Stimulated activated CD4-positive, alpha-beta T cell treated with anti-CD3 and anti-CD28 coated beads, Interleukin-2, amount 100 ng/mL, for 48 hours (primary cell): Measurements from ENCODE around the gene HGS.
A peak's percentile ranks its signal among the peaks of the same experiment; 100 is the strongest.

Source experiments
- DNase-seq, 2 donors: peaks; one replicate each; pipeline ENCODE4 v3.0.0-alpha.2; 2020

Gene HGS

GRCh38 chr17:81687770-81688541, 4.1 kb downstream of the HGS start:
- no peak for DNase-seq

GRCh38 chr17:81688616-81689015, 4.8 kb downstream of the HGS start:
- DNase-seq: no peak

GRCh38 chr17:81690066-81690465, 6.3 kb downstream of the HGS start:
- no peak for DNase-seq

DNA sequence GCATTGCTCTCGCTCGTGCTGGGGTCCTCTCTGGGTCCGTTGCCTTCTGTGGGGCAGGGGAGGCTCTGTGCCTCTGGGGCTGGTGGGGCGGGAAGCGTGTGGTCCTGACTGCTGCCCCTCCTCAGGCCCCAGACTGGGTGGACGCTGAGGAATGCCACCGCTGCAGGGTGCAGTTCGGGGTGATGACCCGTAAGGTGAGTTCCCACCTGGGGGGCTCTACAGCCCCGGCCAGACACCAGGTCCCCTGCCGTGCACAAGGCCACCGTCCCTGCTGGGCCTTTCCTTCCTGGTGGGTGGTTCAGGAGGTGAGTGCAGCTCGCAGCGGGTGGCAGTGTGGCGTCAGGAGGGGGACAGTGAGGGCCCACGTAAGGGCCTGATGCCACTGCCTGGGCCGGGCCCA, 6.7 kb downstream of the HGS start:
- DNase-seq: no peak

- DNase-seq: no peak
Measured at GRCh38 chr17:81691196-81691595, 7.4 kb downstream of the HGS start.

DNA sequence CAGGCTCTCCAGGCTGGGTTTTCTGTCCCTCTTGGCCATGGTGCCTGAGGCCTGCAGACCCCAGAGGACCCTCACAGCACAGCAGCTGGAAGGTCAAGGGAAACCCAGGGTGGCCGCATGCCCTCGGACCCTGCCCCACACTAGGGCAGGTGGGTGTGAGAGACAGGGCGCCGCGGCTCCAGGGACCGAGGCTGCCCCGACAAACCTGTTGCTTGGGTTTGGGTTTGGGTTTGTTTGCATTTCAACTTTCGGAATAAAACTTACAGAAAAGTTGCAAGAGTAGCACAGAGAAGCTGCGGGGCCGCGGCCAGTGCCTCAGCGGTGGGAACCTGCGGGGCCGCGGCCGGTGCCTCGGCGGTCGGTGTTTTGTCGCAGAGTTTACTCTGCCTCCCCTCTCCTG, 7.8 kb downstream of the HGS start:
- DNase-seq: no peak

DNA sequence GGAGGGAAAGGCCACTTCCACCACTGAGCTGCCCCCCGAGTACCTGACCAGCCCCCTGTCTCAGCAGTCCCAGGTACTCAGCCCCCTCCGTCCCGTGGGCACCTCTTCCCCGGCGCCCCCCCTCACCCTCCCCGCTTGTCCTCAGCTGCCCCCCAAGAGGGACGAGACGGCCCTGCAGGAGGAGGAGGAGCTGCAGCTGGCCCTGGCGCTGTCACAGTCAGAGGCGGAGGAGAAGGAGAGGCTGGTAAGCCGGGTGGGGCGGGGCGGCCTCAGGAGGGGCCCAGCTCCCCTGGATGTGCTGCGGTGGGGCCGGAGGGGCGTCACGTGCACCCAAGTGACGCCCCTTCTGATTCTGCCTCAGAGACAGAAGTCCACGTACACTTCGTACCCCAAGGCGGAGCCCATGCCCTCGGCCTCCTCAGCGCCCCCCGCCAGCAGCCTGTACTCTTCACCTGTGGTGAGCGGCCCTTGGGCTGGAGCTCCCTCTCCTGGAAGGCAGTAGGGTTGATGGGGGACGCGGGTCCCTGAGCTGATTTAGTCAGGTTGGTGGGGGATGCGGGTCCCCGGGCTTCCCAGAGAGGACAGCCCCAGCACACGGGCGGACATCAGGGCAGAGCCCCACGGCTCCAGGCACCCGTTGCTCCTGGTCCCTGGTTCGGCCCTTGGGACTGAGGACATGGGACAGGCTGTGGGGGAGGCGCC, 9.8 kb downstream of the HGS start:
- no peak for DNase-seq

DNA sequence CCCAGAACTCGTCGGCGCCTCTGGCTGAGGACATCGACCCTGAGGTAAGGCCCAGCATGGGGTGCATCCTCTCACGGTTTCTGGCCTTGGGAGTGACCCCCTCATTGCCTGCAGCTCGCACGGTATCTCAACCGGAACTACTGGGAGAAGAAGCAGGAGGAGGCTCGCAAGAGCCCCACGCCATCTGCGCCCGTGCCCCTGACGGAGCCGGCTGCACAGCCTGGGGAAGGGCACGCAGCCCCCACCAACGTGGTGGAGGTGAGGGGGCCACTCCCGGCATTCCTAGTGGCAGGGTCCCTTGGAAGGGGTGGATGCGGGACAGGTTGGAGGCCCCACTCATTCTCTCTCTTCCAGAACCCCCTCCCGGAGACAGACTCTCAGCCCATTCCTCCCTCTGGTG, 11.0 kb downstream of the HGS start:
- DNase-seq: no peak

DNA sequence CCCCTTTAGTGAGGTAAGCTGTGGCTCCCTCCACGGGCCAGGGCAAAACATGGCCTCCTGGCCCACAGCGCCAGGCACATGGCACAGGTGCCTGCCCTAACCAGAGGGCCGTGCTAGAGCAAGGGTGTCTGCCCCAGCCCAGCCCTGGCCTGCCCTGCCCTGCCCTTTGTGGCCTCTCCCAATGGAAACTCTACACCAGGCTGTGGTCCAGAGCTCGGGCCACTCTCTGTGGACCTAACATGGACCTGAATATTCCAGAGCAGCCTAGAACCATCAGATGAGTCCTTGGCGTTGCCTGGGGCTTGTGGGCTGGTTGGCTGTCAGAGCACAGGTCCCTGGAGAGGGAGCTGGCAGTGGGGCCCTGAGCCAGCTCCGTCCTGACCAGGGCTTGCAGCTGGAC, 11.4 kb downstream of the HGS start:
- DNase-seq: no peak

- DNase-seq: no peak
Measured at GRCh38 chr17:81695801-81696200, 12.0 kb downstream of the HGS start.

DNA sequence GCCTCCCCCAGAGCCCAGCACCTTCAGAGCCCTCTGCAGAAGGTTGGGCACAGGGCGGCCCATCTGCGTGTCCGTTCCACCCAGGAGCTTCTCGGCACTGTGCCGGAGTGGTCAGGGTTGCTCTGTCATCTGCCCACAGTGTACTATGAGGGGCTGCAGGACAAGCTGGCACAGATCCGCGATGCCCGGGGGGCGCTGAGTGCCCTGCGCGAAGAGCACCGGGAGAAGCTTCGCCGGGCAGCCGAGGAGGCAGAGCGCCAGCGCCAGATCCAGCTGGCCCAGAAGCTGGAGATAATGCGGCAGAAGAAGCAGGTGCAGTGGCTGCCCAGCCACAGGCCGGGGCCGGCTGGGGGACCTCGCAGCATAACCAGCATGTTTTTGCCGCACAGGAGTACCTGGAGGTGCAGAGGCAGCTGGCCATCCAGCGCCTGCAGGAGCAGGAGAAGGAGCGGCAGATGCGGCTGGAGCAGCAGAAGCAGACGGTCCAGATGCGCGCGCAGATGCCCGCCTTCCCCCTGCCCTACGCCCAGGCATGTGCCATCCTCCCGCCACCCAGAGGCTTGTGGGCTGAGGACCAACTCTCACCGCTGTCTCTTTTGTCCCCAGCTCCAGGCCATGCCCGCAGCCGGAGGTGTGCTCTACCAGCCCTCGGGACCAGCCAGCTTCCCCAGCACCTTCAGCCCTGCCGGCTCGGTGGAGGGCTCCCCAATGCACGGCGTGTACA, 12.6 kb downstream of the HGS start:
- DNase-seq: no peak

DNA sequence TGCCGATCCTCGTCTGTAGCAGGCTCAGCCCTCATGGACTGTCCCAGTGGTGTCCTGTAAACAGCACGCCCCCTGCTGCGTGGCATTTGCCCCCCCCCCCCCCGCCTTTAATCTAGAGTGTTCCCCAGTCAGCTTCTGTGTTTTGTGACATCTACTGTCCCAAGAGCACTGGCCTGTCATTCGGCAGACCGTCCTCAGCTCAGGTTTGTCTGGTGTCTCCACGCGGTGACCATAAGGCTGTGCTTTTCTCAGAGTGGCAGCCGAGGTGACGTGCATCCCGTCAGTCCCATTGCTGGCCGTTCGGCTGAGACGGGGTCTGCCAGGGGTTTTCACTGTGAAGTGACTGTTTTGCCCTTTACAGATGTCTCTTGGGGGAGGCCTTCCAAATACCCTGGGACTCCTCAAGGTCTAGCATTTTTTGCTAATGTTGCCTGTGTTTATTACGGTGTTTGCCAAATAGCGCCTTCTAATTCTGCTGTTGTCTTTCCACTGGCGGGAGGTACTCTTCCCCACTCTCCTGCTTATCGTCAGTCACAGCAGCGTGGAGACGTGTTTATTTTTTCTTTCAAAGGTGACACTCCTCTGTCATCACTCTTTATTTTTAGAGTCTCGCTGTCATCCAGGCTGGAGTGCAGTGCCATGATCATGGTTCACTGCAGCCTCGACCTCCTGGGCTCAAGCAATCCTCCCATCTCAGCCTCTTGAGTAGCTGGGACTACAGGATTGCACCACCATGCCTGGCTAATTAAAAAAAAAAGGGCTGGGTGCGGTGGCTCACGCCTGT, 13.6 kb downstream of the HGS start:
- DNase-seq: no peak

DNA sequence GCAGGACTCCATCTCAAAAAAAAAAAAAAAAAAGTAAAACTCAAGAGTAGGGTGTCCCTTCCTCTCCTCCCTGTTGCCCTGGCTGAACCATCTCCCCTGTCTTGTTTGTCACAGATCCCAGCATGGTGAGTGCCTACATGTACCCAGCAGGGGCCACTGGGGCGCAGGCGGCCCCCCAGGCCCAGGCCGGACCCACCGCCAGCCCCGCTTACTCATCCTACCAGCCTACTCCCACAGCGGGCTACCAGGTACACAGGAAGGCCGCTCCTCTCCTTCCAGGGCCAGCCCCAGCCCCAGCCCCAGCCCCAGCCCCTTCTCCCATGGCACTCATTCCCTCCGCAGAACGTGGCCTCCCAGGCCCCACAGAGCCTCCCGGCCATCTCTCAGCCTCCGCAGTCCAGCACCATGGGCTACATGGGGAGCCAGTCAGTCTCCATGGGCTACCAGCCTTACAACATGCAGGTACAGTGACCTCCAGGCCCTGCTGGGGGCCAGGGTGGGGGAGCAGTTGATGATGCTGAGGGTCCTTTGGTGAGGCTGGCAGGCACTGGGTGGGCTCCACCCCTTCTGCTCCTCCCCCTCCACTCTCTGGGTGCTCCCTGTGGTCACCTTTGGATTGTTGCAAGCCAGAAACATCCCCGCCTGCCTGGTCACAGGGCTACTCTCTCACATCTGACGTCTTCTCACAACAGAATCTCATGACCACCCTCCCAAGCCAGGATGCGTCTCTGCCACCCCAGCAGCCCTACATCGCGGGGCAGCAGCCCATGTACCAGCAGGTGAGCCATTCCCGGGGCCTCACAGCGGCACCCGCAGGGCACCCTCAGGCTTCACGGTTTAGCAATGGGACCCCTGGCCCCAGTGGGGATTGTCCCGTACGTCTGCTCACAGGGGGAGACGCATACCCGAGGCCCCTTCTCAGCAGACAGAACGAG, 16.8 kb downstream of the HGS start:
- DNase-seq: no peak

- no peak for DNase-seq
Measured at GRCh38 chr17:81701288-81702071, 17.7 kb downstream of the HGS start.

DNA sequence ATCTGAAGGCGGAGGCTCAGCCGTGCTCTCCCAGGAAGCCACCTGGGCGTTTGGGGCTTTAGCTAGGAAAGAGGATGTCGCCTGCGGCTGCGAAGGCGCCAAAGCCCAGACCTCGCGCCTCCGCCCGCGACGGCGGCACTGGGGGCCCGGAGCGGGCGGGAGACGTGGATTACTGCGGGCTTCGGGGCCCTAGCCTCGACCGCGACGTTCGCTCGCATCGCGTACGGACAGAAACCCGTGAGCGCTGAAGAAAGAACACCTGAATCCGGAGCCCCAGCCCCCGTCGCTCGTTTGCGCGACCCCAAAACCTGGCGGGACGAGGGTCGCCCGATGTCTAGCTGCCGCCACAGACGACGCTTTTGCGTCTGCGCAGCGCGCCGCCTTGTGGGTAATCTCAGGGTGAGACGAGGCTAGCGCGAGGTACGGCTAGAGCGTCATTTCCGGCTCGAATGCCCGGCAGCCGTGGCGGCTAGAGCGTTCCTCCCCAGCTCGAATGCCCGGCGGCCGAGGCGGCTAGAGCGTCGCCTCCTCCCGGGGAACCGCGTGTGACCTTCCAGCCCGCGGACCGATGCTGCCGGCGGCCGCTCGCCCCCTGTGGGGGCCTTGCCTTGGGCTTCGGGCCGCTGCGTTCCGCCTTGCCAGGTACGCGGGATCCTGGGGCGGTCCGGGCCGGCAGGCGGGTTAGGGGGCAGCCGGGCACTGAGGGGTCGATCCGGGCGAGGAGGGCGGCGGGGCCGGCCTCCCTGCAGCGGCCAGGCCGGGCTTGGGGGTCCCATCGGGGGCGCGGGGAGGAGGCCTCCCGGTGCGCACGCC, 19.3 kb downstream of the HGS start, which contains the start of gene MRPL12:
TSS of gene MRPL12 (plus strand) at position 434 of the 813 bp plus-strand sequence. CDS start at position 569, 135 bp downstream.
- peak; percentile 86 to 89 for DNase-seq

- no peak for DNase-seq
Measured at GRCh38 chr17:81703747-81704654, 20.2 kb downstream of the HGS start.

GRCh38 chr17:81705518-81706231, 21.9 kb downstream of the HGS start:
- no peak for DNase-seq

- DNase-seq: no peak
Measured at GRCh38 chr17:81706232-81706611, 22.4 kb downstream of the HGS start.
